Epithelial cell of esophagus (primary cell): ENCODE results near the gene TSSK6.
A peak's percentile ranks its signal among the peaks of the same experiment; 100 is the strongest.

Source experiments
- DNase-seq: peaks from one replicate; pipeline ENCODE4 v3.0.0; 2010; ENCODE audit warnings: low read depth
- H3K4me3 ChIP-seq: 2 replicates; pipeline ENCODE4 v1.5.1; 2011; ENCODE audit warnings: mild to moderate bottlenecking, low read length, control low read depth
- CTCF ChIP-seq: IDR thresholded peaks from 2 replicates; pipeline ENCODE4 v1.5.1; 2011; ENCODE audit warnings: low read depth, mild to moderate bottlenecking, low read length, control low read depth, inconsistent platforms; ENCODE audit not compliant: insufficient read depth; ENCODE audit errors: missing control alignments

The TSSK6 gene

DNA sequence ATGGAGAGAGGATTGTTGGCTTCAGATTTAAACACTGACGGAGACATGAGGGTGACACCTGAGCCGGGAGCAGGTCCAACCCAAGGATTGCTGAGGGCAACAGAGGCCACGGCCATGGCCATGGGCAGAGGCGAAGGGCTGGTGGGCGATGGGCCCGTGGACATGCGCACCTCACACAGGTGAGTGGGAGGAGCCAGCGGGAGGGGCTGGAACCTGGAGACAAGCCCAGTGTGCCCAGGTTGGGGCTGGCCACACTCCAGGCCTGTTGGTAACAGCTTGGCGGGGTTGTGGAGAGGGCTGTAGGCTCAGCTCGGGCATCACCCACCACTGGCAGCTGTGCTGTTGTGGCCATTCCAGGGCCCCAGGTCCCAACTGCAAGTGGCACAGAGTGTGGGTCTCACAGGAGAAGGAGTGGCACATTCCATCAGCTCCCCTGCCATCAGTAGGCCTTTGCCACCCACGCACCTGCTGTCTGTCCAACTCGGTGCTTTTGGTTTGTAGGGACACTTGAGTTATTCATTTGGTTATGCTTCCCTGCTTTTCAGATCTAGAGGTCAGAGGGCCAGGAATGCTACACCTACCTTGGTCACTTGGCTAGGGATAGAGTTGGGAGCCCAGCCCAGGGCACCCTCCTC is 49.8 kb downstream of the TSSK6 start:
- H3K4me3 ChIP-seq, result no peak overlapping the region
- DNase-seq, result no peak
- no peak for TF ChIP-seq CTCF

GRCh38 chr19:19464339-19465098 is 50.8 kb downstream of the TSSK6 start:
- TF ChIP-seq CTCF, result no peak
- peak; percentile 89 for DNase-seq
- no peak overlapping the region for H3K4me3 ChIP-seq
